Testis (tissue), 2 donors: ENCODE measurements around the gene SPATA7.

ENCODE experiments used
- CTCF ChIP-seq, 3 experiments: fragments of 450-650 bp in 2 of 3; fragments of 200-600 bp in 1 of 3; sonication (generic) in 1 of 3; IDR thresholded peaks; one replicate each; pipeline ENCODE4 v1.5.1; 2016 to 2019; ENCODE audit warnings: antibody characterized with exemption in 3 of 3, mild to moderate bottlenecking in 2 of 3, moderate library complexity in 1 of 3
- POLR2A ChIP-seq: fragments of 450-650 bp; IDR thresholded peaks from one replicate; pipeline ENCODE4 v1.6.1; 2017; ENCODE audit warnings: antibody characterized with exemption, mild to moderate bottlenecking, moderate library complexity

GRCh38 chr14:88422047-88422446, 36.6 kb downstream of the SPATA7 start:
- TF ChIP-seq POLR2A: no peak
- TF ChIP-seq CTCF (IDR thresholded peaks at IDR 0.05): no peak
